GM12878 (cell line): ENCODE data around the gene CARHSP1. TPM values are rescaled to one million over a fixed set of nuclear protein-coding genes. Genes with fewer than 3 reads are reported as not detected.

Experiments
- ATAC-seq: fragments of 200-7000 bp; cut with Tn5 transposase; 3 replicates; pipeline ENCODE4 v1.9.1; 2020; ENCODE audit warnings: mild to moderate bottlenecking, moderate library complexity
- BruUV-seq: library from RNA; stranded (reverse); fragments of 400-500 nt; replicated peaks from 2 replicates; lab custom pipeline; 2021; lab: Mats Ljungman, UMichigan
- CTCF ChIA-PET: fragments of 300-600 bp; sonication (Branson Sonifier 250); formaldehyde crosslinking; extraction: SDS; loops from one replicate; lab custom pipeline; 2021; ENCODE audit warnings: inconsistent platforms; lab: Yijun Ruan, JAX
- POLR2A ChIA-PET: fragments of 350-600 bp; formaldehyde crosslinking; extraction: SDS; loops from one replicate; lab custom pipeline; 2021; ENCODE audit warnings: inconsistent platforms; lab: Charles Lee
- RAD21 ChIA-PET: fragments of 300-600 bp; sonication (Branson Sonifier 250); formaldehyde crosslinking; loops from one replicate; lab custom pipeline; 2023; ENCODE audit warnings: antibody characterized with exemption; ENCODE audit not compliant: unreplicated experiment; lab: Charles Lee
- SMC1A ChIA-PET: fragments of 300-600 bp; sonication (Branson Sonifier 250); formaldehyde crosslinking; loops from one replicate; lab custom pipeline; 2023; ENCODE audit not compliant: unreplicated experiment, uncharacterized antibody; lab: Charles Lee
- DNase-seq: peaks from one replicate; pipeline ENCODE4 v3.0.0-alpha.2; 2011; ENCODE audit warnings: low read depth, low spot score
- FAIRE-seq: peaks from 3 replicates; lab custom pipeline; 2011; peaks lifted over from hg19 to GRCh38; lab: Jason Lieb, UNC
- H2AFZ ChIP-seq: 2 replicates; pipeline ENCODE4 v1.6.0; 2011; ENCODE audit warnings: low read depth, low read length, control low read depth; ENCODE audit not compliant: control insufficient read depth
- H3K27ac ChIP-seq: 2 replicates; pipeline ENCODE4 v1.5.1; 2011; ENCODE audit warnings: control low read depth; ENCODE audit not compliant: control insufficient read depth, insufficient read depth
- H3K27me3 ChIP-seq, 2 experiments: replicated peaks in 1 of 2; 2 replicates each; pipeline versions ENCODE4 v1.6.0 to v1.6.1; 2011; ENCODE audit warnings: low read length in 1 of 2; ENCODE audit not compliant: control insufficient read depth in 2 of 2, insufficient read depth in 2 of 2
- H3K36me3 ChIP-seq, 2 experiments: 2 replicates each; pipeline ENCODE4 v1.5.1; 2011; ENCODE audit warnings: low read length in 1 of 2; ENCODE audit not compliant: control insufficient read depth in 2 of 2, insufficient read depth in 2 of 2
- H3K4me1 ChIP-seq: 2 replicates; pipeline ENCODE4 v1.6.1; 2011; ENCODE audit warnings: mild to moderate bottlenecking, low read length, moderate library complexity, mixed read lengths; ENCODE audit not compliant: control insufficient read depth, insufficient read depth
- H3K4me2 ChIP-seq: 2 replicates; pipeline ENCODE4 v1.6.0; 2011; ENCODE audit warnings: control low read depth; ENCODE audit not compliant: control insufficient read depth, insufficient read depth
- H3K4me3 ChIP-seq: fragments of 200-600 bp; sonication (generic); 2 replicates; pipeline ENCODE4 v1.5.1; 2016
- H3K79me2 ChIP-seq: 2 replicates; pipeline ENCODE4 v1.6.0; 2011; ENCODE audit warnings: low read length; ENCODE audit not compliant: control insufficient read depth, insufficient read depth
- H3K9ac ChIP-seq: 2 replicates; pipeline ENCODE4 v1.8.0; 2011; ENCODE audit warnings: low read length, control low read depth, mixed read lengths; ENCODE audit not compliant: control insufficient read depth, insufficient read depth
- H3K9me3 ChIP-seq: replicated peaks from 3 replicates; pipeline ENCODE4 v1.5.1; 2011; ENCODE audit warnings: mild to moderate bottlenecking, low read length; ENCODE audit not compliant: control insufficient read depth, insufficient read depth
- H4K20me1 ChIP-seq: 2 replicates; pipeline ENCODE4 v1.6.0; 2011; ENCODE audit not compliant: control insufficient read depth, insufficient read depth
- EGR1 ChIP-seq, 2 experiments: IDR thresholded peaks; 1 replicate in 1 of 2; 2 replicates in 1 of 2; pipeline ENCODE4 v1.6.1; 2011 to 2012; ENCODE audit warnings: low read depth in 2 of 2, low read length in 2 of 2, borderline replicate concordance in 1 of 2, mild to moderate bottlenecking in 1 of 2, moderate library complexity in 1 of 2
- HDAC6 ChIP-seq: fragments of 200-600 bp; sonication (generic); IDR thresholded peaks from one replicate; pipeline ENCODE4 v1.8.0; 2017; ENCODE audit warnings: antibody characterized with exemption; ENCODE audit not compliant: unreplicated experiment
- SMARCA5 ChIP-seq: fragments of 450-650 bp; IDR thresholded peaks from 2 replicates; pipeline ENCODE4 v1.6.1; 2017; ENCODE audit warnings: mild to moderate bottlenecking
- ZNF217 ChIP-seq: fragments of 450-650 bp; IDR thresholded peaks from 2 replicates; pipeline ENCODE4 v1.6.1; 2017; ENCODE audit warnings: antibody characterized with exemption, mild to moderate bottlenecking
- WGBS: methylation state at CpG from one replicate; pipeline ENCODE4 v1.1.6; 2016; ENCODE audit warnings: low lambda C conversion rate; ENCODE audit not compliant: insufficient replicate concordance, insufficient coverage; ENCODE audit errors: missing lambda C conversion rate; 5-methylcytosine and 5-hydroxymethylcytosine counted together
- in situ Hi-C: fragments of 300-500 bp; cut with MboI; formaldehyde crosslinking; loops from 9 replicates; pipeline ENCODE4 v1.14.3; 2018; ENCODE audit warnings: mixed read lengths
- intact Hi-C: fragments of 100-400 bp; cut with micrococcal nuclease; formaldehyde crosslinking; loops from one replicate; pipeline ENCODE4 v1.14.2; 2022; ENCODE audit not compliant: unreplicated experiment
- polyA plus RNA-seq, 11 experiments: library from polyadenylated mRNA; depleted of rRNA in 4 of 11; unstranded in 6 of 11; stranded (reverse) in 5 of 11; fragments of >200 nt; fragmentation: Nextera tagmentation in 4 of 11; fragmentation: Illumina TruSeq in 1 of 11; extraction: Ambion mirVana in 4 of 11; extraction: Trizol in 1 of 11; gene quantifications; 1 replicate in 1 of 11; 2 replicates in 10 of 11; pipeline versions ENCODE4 v1.2.1 to v1.2.3, GENCODE V29; 2011 to 2016; ENCODE audit warnings: inconsistent platforms in 2 of 11, missing spikeins in 2 of 11, low read depth in 1 of 11
- total RNA-seq, 4 experiments: library from RNA; depleted of rRNA in 3 of 4; stranded (reverse); fragments of >200 nt in 3 of 4; fragmentation: Illumina TruSeq in 1 of 4; extraction: Trizol in 1 of 4; gene quantifications; 2 replicates each; pipeline versions ENCODE4 v1.2.1 to v1.2.3, GENCODE V29; 2013 to 2021

The CARHSP1 gene
- total and polyA plus RNA-seq, 10 of the 15 experiments (the other 5 are each of a cell fraction or from before 2014, with no cell fraction given), result 5.5 to 112 (median 67.0) TPM

DNA sequence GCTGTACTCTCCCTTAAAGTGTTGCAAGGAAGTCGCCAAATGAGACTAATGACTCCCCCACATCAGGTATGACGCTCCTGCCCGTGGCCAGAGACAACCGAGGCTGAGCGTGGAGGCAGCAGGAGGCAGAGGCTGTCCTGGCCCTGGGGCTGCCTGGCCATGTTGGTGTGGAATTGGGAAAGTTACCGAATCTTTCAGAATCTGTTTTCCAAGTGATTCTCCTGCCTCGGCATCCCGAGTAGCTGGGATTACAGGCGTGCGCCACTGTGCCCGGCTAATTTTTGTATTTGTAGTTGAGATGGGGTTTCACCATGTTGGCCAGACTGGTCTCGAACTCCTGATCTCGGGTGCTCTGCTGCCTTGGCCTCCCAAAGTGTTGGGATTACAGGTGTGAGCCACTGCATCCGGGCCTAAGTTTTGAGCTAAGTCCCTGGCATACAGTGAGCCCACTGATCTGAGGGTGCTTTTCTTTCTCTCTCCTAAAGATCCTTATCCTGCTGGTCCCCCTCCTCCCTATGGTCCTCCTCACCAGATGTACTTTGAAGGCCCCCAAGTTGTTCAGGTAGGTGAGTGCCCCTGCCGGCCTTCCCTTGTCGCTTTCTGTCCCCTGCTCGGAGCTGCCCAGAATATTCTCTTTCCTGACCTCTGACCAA, 14.0 kb upstream of the CARHSP1 start:
- no peaks in the 10 kb centered on the region for H3K27me3 ChIP-seq
- H3K27ac ChIP-seq, result no peak overlapping the region
- no peak overlapping the region for H2AFZ ChIP-seq
- peaks cover under 1 to 8% of the 10 kb centered on the region in 2 experiments; a peak in 2 of 4 replicates for H3K36me3 ChIP-seq
- ChIA-PET SMC1A (interaction anchor here (1.9 to 6.0 kb wide), 3 partner anchors 11 to 252 kb away, joined by 7 to 37 read pairs (median 29); no protein-coding TSS in a partner anchor), POLR2A (no interaction called here), RAD21 (interaction anchor here (4.4 kb wide), 1 partner anchor 13 kb away, joined by 44 read pairs; the partner anchor contains the start of gene CARHSP1), CTCF (interaction anchor here (0.9 to 5.4 kb wide), 5 partner anchors 10 to 252 kb away, joined by 3 to 72 read pairs (median 8); no protein-coding TSS in a partner anchor)
- no peaks in the 10 kb centered on the region for H3K79me2 ChIP-seq
- no peak for FAIRE-seq
- no peak overlapping the region for H3K4me3 ChIP-seq
- no peak for ATAC-seq
- intact Hi-C loops (no loop called here), in situ Hi-C loops (loop anchor here (5.0 kb wide), 2 partner anchors 216 to 316 kb away; no protein-coding TSS in a partner anchor)
- DNase-seq, result no peak
- peaks cover 6% of the 10 kb centered on the region for H3K4me1 ChIP-seq
- WGBS, result 82% methylated on average over 17 of the region's 17 CpGs
- H3K4me2 ChIP-seq, result no peak overlapping the region
- H4K20me1 ChIP-seq, result no peaks in the 10 kb centered on the region
- no peak overlapping the region for H3K9ac ChIP-seq
- TF ChIP-seq ZNF217, result no peak
- no peak for TF ChIP-seq EGR1 (IDR thresholded peaks at IDR 0.05; ENCODE audit: borderline replicate concordance in 1 of 2, low read depth in 2 of 2, low read length in 2 of 2)
- TF ChIP-seq HDAC6, result no peak
- TF ChIP-seq SMARCA5, result no peak
- no TSS peak for BruUV-seq
- no peaks in the 10 kb centered on the region for H3K9me3 ChIP-seq
